BJ (cell line): Measurements from ENCODE around the gene SFRP5. TPM values are rescaled to one million over a fixed set of nuclear protein-coding genes. Genes with fewer than 3 reads are reported as not detected.

Experiments
- CTCF ChIA-PET: fragments of 350-600 bp; formaldehyde crosslinking; extraction: SDS; loops from one replicate; lab custom pipeline; 2021; ENCODE audit warnings: antibody characterized with exemption, inconsistent platforms; lab: Yijun Ruan, JAX
- POLR2A ChIA-PET: fragments of 300-600 bp; sonication (Branson Sonifier 250); formaldehyde crosslinking; extraction: SDS; loops from one replicate; lab custom pipeline; 2021; ENCODE audit warnings: antibody characterized with exemption; lab: Charles Lee
- DNase-seq: peaks from one replicate; pipeline ENCODE4 v3.0.0-alpha.2; 2011; ENCODE audit warnings: low read depth
- H3K27me3 ChIP-seq: 2 replicates; pipeline ENCODE4 v1.6.0; 2011; ENCODE audit warnings: low read length; ENCODE audit not compliant: control insufficient read depth, insufficient read depth
- H3K36me3 ChIP-seq: 2 replicates; pipeline ENCODE4 v1.5.1; 2011; ENCODE audit warnings: low read length; ENCODE audit not compliant: control insufficient read depth, insufficient read depth
- H3K4me3 ChIP-seq: 2 replicates; pipeline ENCODE4 v1.5.1; 2011; ENCODE audit warnings: low read depth, mild to moderate bottlenecking, control low read depth, low read length
- polyA plus RNA-seq: library from polyadenylated mRNA; depleted of rRNA; stranded (reverse); fragments of >200 nt; gene quantifications from 2 replicates; pipeline ENCODE4 v1.2.3, GENCODE V29; 2011
- TF ChIP-seq, protein P1 (sequence below): IDR thresholded peaks from 2 replicates; pipeline ENCODE4 v1.5.1; 2011; ENCODE audit warnings: low read depth, mild to moderate bottlenecking, control low read depth, inconsistent platforms, low read length, moderate library complexity; ENCODE audit not compliant: insufficient read depth

Gene SFRP5
- polyA plus RNA-seq, 1 experiment, result not detected

GRCh38 chr10:97740613-97741012, 31.2 kb downstream of the SFRP5 start:
- no peak for DNase-seq
- Histone ChIP-seq H3K36me3 (peaks cover 19% of the 10 kb centered on the region), H3K4me3 (no peak overlapping the region), H3K27me3 (no peaks in the 10 kb centered on the region)
- POLR2A ChIA-PET, result no interaction called here
- TF ChIP-seq, protein P1, sequence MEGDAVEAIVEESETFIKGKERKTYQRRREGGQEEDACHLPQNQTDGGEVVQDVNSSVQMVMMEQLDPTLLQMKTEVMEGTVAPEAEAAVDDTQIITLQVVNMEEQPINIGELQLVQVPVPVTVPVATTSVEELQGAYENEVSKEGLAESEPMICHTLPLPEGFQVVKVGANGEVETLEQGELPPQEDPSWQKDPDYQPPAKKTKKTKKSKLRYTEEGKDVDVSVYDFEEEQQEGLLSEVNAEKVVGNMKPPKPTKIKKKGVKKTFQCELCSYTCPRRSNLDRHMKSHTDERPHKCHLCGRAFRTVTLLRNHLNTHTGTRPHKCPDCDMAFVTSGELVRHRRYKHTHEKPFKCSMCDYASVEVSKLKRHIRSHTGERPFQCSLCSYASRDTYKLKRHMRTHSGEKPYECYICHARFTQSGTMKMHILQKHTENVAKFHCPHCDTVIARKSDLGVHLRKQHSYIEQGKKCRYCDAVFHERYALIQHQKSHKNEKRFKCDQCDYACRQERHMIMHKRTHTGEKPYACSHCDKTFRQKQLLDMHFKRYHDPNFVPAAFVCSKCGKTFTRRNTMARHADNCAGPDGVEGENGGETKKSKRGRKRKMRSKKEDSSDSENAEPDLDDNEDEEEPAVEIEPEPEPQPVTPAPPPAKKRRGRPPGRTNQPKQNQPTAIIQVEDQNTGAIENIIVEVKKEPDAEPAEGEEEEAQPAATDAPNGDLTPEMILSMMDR, result no peak
- CTCF ChIA-PET, result interaction anchor here (0.8 to 1.0 kb wide), 2 partner anchors 19 to 39 kb away, joined by 3 read pairs; no protein-coding TSS in a partner anchor

GRCh38 chr10:97738616-97739015, 33.2 kb downstream of the SFRP5 start:
- ChIA-PET CTCF (no interaction called here), POLR2A (no interaction called here)
- Histone ChIP-seq H3K4me3 (no peak overlapping the region), H3K36me3 (peaks cover 10% of the 10 kb centered on the region; the same call in 1 of the 2 replicates), H3K27me3 (no peaks in the 10 kb centered on the region)
- DNase-seq, result no peak
- TF ChIP-seq, protein P1, result no peak

- DNase-seq, result no peak
- TF ChIP-seq, protein P1, result no peak
- Histone ChIP-seq H3K4me3 (peak overlapping the region; percentile 74), H3K36me3 (peaks cover 3% of the 10 kb centered on the region; the same call in 1 of the 2 replicates), H3K27me3 (no peaks in the 10 kb centered on the region)
- POLR2A ChIA-PET, result no interaction called here
- CTCF ChIA-PET, result interaction anchor here (0.6 kb wide), 1 partner anchor 141 kb away, joined by 3 read pairs; no protein-coding TSS in a partner anchor
These were observed 34.0 kb downstream of the SFRP5 start for GRCh38 chr10:97737770-97738265.

- TF ChIP-seq, protein P1, result no peak
- DNase-seq, result peak; percentile 72
- H3K4me3 ChIP-seq, result peak within 1 kb of the TSS; percentile 74
- H3K27me3 ChIP-seq, result no peaks in the 10 kb centered on the region
- ChIA-PET POLR2A (interaction anchor here (0.9 kb wide), 2 partner anchors 24 to 27 kb away, joined by 3 read pairs; partner anchors contain the start of gene MARVELD1), CTCF (interaction anchor here (0.6 to 16.1 kb wide), 7 partner anchors 22 to 165 kb away, joined by 3 to 517 read pairs (median 3); partner anchors contain the start of genes ANKRD2, AVPI1 and MARVELD1)
- peaks cover 2% of the 10 kb centered on the region; the same call in 1 of the 2 replicates for H3K36me3 ChIP-seq
These were observed 34.7 kb downstream of the SFRP5 start, which contains the start of gene ZFYVE27 for GRCh38 chr10:97736902-97737769. ZFYVE27 (plus strand) TSS chr10:97737128; CDS start chr10:97738478, 1,350 bp downstream.

DNA sequence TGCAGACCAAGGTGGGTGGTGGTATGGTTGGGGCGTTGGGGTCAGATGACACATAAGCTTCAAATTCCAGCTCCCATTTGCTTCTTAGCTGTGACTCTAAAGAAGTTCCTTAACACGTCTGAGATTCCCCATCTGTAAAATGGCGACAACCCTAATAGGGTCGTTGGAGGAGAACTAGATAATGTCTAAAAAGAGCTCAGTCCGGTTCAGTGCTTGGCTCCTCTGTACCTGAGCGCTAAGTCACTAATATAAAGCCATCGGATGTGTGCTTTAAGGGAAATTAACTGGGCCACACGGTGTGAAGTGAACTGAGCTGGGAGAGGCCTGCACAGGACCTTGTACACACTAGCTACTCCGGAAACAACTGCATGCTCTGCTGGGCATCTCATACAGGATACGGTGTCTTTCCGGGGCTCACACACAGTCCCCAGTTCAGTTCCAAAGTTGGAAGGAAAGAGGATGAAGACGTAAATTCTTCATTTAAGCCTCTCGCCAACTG, 35.3 kb downstream of the SFRP5 start:
- CTCF ChIA-PET, result interaction anchor here (0.8 to 16.1 kb wide), 6 partner anchors 22 to 165 kb away, joined by 3 to 517 read pairs (median 6); partner anchors contain the start of genes ANKRD2, AVPI1 and MARVELD1
- no peak for DNase-seq
- TF ChIP-seq, protein P1, result no peak
- no peak overlapping the region; the same call in 1 of the 2 replicates for H3K4me3 ChIP-seq
- no peaks in the 10 kb centered on the region for H3K27me3 ChIP-seq
- POLR2A ChIA-PET, result interaction anchor here (0.9 kb wide), 2 partner anchors 23 to 27 kb away, joined by 3 read pairs; partner anchors contain the start of gene MARVELD1
- H3K36me3 ChIP-seq, result peaks cover 2% of the 10 kb centered on the region; the same call in 1 of the 2 replicates
